NCI-H748 treated with DMSO at 0.1 percent for 48 hours (cell line): ENCODE data around the gene LRRFIP1.

Source experiments
- DNase-seq: peaks from one replicate; lab custom pipeline; 2025; lab: John Stamatoyannopoulos, UW

Gene LRRFIP1

GRCh38 chr2:237704501-237705434, 77.4 kb downstream of the LRRFIP1 start:
- no peak for DNase-seq

DNA sequence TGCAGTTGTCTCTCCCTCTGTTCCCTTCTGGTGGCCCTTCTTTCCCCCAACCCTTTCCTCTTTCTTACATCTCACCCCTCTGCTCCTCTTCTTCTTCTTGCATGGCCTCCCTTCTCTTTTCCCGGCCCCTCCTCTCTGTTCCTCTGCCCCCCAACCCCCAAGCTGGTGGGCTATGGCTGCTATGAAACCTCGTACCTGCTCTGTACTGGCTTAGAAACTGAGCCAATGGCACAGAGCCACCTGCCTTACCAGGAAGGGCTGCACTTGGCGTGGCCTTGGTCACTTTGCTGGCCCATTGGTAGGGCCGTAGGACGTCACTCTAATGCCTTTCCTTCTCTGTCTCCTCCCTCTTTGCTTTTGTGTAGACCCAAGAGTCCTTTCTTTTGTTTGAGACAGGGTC, 78.9 kb downstream of the LRRFIP1 start:
- no peak for DNase-seq

DNA sequence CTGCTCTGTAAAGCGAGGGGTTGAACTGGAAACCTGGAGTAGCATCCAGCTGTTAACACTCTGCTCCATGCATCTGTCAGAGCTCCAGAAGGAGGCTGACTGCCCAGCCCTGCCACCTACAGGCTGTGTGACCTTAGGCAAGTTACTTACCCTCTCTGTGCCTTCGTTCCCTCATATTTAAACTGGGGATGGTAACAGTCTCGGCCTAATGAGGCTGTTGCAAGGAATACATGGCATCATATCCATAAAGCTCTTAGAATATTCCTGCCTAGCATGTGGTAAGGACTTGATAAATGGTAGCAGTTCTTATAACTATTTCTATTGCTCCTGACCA, 80.6 kb downstream of the LRRFIP1 start:
- no peak for DNase-seq

- DNase-seq = no peak
Measured at GRCh38 chr2:237708491-237708890, 81.1 kb downstream of the LRRFIP1 start.

- no peak for DNase-seq
Measured at GRCh38 chr2:237708961-237709360, 81.6 kb downstream of the LRRFIP1 start.

- no peak for DNase-seq
Measured at GRCh38 chr2:237711458-237712150, 84.2 kb downstream of the LRRFIP1 start.

DNA sequence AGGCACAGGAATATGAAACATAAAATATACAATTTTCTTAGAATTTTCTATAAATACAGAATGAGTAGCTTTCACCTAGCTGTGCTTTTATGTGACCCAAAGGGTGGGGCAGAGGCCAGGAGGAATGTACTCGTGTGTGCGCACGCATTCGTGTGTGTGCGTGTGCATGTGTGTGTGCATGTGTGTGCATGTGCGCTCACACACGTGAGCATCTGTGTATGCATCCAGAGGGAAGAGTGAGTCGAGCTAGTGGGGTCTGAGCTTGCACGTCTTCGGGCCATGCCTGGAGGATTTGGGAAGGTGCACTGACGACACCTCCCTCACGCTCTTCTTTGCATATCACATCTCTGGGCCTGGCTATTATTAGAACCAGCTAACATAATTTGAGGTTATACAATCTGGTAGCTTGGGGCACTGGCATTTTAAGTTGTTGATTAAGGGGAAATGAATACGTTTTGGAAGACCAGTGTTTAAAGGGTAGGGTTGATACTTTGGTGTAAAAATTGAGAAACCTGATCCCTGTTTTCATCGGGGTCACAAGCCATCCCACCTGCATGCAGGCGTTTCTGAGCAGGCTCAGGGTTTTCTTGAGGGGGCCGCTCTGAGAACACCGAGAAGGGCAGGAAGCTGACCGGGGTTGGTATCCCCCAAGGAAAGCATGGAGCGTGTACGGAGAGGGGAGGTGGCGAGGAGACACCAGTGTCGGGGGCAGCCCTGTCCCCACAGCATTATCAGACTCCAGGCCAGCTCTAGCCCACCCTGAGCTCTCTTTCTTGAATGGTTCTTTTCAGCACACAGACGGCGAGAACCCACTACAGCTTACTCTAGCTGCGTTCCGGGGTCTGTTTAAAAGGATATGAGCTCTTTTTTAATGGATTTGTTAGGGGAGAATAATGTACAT, 85.3 kb downstream of the LRRFIP1 start:
- no peak for DNase-seq

DNA sequence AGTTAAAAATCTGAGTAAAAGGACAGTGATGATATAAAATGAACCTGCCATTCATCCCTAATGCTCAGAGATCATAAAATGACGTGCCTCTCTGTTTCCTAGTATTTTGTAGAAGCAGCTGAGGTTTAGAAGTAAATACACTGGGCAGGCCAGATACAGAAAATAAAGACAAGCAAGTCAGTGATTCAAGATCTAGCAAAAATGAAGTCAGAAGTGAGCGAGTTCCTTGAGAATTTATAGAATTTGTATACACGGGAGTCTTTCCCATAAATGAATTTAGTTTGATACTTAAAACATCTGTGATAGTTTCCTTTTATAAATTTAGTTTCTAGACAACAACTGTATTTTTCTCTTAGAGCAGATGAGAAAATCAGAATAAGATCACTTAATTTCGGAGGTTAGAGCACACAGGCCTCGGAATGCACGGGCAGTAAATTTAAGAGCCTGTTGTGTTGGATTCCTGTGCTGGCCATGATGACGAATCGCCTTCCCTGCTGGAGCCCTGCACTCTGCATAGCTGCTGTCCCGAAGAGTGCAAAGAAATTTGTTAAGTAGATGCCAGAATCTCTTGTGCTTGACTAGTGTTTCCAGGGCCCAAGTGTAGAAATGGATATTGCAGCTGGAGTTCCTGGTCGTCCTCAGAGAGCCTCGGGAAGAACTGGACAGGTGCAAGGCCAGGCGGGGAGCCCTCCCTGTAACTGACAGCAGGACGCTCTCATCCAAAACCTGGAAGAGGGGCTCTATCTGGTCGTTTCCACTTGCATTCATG, 87.5 kb downstream of the LRRFIP1 start:
- no peak for DNase-seq

DNA sequence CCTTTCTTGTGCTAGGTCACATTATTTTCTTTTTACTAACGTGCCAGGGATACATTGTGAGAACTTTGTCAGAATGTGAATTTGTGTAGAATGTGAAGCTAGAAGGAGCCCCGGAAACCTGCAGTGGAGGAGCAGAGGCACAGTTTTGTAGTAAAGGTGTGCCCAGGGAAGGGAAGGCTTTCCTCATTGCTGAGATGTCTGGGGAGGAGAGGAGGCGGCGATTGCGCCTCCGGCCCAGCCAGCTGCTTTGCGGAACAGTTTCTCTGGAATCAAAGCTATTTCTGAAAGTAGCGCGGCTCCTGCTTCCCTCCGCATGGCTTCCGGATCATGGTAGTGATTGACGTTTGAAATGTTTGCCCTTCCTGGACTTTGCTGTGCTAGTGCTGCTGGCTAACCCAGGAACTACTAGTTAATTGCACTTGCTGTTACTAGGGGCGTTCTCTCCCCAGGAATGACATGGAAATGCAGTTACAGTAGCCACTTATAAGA, 88.1 kb downstream of the LRRFIP1 start:
- DNase-seq = no peak

DNA sequence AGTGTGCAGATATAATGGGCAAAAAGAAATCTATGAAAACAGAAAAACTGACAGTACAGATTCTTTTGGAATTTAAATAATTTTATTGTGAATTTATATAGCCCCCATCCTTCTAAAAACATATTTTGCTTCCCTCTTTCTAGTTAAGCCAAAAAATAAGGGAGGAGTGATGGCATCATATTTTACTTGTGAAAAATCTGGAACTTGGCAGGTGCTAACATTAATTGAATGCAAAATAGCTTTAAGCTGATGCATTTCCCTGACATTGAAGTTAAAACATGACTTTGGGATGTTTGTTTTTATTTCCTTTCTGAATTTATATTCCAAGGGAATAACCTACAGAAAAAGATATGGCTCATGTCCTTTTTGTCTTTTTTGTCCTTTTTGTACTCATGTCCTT, 88.6 kb downstream of the LRRFIP1 start:
- DNase-seq = no peak

- DNase-seq = no peak
Measured at GRCh38 chr2:237717366-237718276, 90.2 kb downstream of the LRRFIP1 start.

DNA sequence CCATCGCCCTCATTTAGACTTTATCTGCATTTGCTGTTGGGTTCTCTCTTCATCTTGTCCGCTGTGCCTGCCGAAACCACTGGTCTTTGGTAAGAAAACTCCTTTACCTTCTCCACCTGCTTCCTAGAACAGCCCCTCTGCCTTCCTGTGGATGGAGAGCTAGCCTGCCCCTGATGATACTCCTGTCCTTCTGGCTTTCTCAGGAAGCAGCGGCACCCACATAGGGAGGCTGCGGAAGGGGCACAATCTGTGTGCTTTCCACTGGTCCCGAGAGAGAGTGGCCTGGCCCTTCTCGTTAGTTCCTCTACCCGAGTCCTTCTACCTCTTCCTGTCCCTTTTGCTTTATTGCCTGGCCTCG, 90.9 kb downstream of the LRRFIP1 start:
- DNase-seq = no peak

DNA sequence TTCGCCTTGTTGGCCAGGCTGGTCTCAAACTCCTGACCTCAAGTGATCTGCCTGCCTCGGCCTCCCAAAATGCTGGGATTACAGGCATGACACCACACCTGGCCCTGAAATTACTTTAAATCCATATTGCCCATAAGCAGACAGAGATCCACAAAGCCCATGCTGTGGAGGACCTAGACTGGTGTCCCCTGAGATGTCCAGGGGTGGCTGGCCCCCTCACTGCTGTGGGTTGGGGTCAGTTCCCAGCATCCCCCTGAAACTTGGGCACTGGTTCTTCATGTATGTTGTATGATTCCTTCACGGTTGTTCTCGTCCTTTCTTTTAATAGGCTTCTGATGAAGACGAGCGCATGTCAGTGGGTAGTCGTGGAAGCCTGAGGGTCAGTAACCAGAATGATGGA, 93.1 kb downstream of the LRRFIP1 start:
- DNase-seq = no peak

DNA sequence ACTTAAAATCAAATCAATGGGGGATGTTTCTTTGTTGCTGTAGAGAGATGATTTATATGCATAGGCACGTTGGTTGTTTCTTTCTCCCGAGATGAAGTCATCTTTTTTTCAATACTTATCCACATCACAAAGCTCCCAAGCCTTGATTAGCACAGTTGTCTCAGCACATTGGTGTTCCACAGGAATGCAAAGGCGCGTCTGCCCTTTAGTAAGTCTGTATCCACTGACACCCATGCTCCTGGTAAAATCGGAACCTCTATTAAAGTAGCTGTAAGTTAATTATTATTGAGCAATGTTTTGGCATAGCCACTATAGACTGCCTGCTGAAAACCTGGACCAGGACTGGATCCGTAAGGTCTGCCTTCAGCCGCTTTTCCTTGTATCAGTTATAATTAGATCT, 93.6 kb downstream of the LRRFIP1 start:
- DNase-seq = no peak

DNA sequence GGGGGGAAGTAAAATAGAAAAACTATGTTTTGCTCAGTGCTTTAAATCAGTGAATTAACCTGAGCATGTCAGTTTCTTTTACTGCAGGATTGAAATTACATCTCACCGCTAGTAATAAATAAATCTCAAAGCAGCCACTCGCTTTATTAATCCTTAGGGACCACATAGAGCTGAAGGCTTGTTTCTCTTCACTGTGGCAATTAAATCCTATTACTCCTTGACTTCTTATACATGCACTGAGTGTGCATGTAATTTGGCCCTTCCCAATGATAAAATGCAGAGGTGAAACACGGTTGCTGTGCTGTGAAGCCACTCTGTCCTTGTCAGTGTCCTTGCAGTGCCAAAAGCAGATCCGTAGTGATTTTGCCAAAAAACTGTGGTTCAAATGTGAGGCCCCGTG, 94.1 kb downstream of the LRRFIP1 start:
- no peak for DNase-seq

DNA sequence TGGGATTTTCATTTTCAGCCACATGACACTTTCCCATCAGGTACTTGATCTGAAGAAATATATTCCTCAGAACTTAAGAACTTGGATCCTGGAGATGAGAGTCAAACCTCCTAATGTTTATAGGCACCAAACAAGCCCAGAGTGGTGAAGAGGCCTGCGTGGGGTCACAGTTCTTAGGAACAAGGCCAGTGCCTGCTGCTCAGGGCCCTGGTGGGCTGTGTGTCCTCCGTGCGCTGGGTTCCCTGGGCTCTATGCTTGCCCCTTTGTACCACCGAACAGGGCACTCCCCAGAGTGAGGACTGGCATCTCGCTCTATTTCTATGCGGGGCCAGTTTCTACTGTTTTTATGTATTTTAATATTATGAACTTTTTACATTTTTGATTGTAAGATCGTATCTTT, 95.2 kb downstream of the LRRFIP1 start:
- DNase-seq = no peak

- DNase-seq = no peak
Measured at GRCh38 chr2:237723023-237723422, 95.6 kb downstream of the LRRFIP1 start.

DNA sequence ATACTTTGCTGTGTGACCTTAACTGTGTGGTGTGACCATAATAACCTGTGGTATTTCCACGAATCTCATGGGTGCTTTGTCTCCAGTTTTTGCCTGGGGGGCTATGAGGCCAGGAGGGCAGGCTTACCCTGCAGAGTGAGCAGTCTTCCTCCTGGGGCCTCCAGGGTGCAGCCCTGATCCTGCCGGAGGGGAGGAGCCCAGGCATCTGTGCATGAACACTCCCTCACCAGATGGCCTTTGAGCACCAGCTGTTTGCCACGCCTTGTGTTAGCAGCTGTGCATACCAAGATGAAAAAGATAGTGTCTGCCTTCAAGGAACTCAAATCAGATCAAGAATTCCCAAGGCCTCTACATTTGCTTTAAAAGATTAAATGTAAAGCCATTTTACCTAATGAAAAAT, 96.2 kb downstream of the LRRFIP1 start:
- DNase-seq = peak; percentile 59

GRCh38 chr2:237724811-237725478, 97.6 kb downstream of the LRRFIP1 start:
- peak; percentile 51 for DNase-seq

GRCh38 chr2:237725661-237726060, 98.3 kb downstream of the LRRFIP1 start:
- no peak for DNase-seq
